NCI-H226 (cell line): Measurements from ENCODE around the gene CLDN8.

Experiments used
- DNase-seq: peaks from one replicate; pipeline ENCODE4 v3.0.0-alpha.2; 2015

The CLDN8 gene

GRCh38 chr21:30200000-30200399 is 15.9 kb downstream of the CLDN8 start:
- DNase-seq = no peak

GRCh38 chr21:30194701-30195299 is 21.1 kb downstream of the CLDN8 start:
- DNase-seq = no peak

- no peak for DNase-seq
Measured at GRCh38 chr21:30193201-30193600, 22.7 kb downstream of the CLDN8 start.

GRCh38 chr21:30190554-30190953 is 25.3 kb downstream of the CLDN8 start:
- no peak for DNase-seq

- DNase-seq = no peak
Measured at GRCh38 chr21:30189773-30190172, 26.1 kb downstream of the CLDN8 start.

- DNase-seq = no peak
Measured at GRCh38 chr21:30186242-30186641, 29.7 kb downstream of the CLDN8 start.

GRCh38 chr21:30168086-30168485 is 47.8 kb downstream of the CLDN8 start:
- DNase-seq = no peak

GRCh38 chr21:30166705-30167104 is 49.2 kb downstream of the CLDN8 start, which contains the start of gene CLDN17:
CLDN17 (minus strand) TSS chr21:30166805; CDS start chr21:30166617, 188 bp downstream.
- no peak for DNase-seq

- no peak for DNase-seq
Measured at GRCh38 chr21:30166171-30166570, 49.7 kb downstream of the CLDN8 start.

GRCh38 chr21:30164796-30165195 is 51.1 kb downstream of the CLDN8 start:
- no peak for DNase-seq
